ENCODE data around the gene NSUN2.
"Not testable (repeated sequence)": the region's sequence is repeated elsewhere in the genome, so short reads cannot be mapped to it uniquely, and the experiment has no call there.

The NSUN2 gene

GRCh38 chr5:6645571-6646362 is 12.9 kb upstream of the NSUN2 start:
- in situ Hi-C loops (cut with MboI; ENCODE audit: low sequenced_read_pairs): not testable (repeated sequence)

GRCh38 chr5:6644794-6645241 is 12.0 kb upstream of the NSUN2 start:
- in situ Hi-C loops (cut with MboI; ENCODE audit: low sequenced_read_pairs): no loop called here

GRCh38 chr5:6642655-6643054 is 9.8 kb upstream of the NSUN2 start:
- in situ Hi-C loops (cut with MboI; ENCODE audit: low sequenced_read_pairs): no loop called here

DNA sequence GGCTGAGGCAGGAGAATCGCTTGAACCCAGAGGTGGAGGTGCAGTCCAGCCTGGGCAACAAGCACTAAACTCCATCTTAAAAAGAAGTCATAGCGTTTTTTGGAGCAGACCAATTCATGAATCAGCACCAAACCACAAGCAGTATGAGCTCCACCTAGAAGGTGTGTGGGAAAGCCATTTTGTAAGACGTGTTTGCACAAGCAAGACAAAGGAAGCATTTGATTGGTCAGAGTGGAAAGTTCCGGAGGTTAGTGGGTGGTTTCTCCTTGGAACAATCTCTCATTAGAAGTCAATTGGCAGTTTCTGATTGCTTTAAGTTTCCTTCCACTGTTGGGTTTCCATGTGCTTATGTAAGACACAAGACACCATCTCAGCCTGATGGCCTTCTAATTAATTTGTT is 5.4 kb upstream of the NSUN2 start:
- in situ Hi-C loops (cut with MboI; ENCODE audit: low sequenced_read_pairs): no loop called here

GRCh38 chr5:6637590-6637989 is 4.7 kb upstream of the NSUN2 start:
- in situ Hi-C loops (cut with MboI; ENCODE audit: low sequenced_read_pairs): no loop called here

- in situ Hi-C loops (cut with MboI; ENCODE audit: low sequenced_read_pairs): no loop called here
These were observed 4.2 kb upstream of the NSUN2 start for GRCh38 chr5:6637022-6637421.

DNA sequence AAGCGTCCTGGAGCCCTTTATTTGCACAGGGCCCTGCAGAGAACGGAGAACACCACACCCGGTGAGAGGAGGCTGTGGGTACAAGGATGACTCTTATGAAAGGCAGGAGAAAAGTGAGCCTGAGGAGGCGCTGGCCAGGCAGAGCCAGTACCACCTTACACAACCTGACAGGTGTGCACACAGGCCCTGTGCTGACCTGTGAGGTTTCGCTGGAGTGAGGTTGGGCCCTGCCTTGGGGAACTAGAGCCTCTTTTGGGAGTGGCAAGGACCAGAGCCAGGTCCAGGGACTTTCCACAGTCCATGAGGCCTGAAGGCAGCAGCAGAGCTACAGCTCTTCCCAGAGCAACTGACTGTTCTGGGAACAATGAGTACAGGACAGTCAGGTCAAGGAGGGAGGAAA is 3.4 kb upstream of the NSUN2 start:
- in situ Hi-C loops (cut with MboI; ENCODE audit: low sequenced_read_pairs): no loop called here

DNA sequence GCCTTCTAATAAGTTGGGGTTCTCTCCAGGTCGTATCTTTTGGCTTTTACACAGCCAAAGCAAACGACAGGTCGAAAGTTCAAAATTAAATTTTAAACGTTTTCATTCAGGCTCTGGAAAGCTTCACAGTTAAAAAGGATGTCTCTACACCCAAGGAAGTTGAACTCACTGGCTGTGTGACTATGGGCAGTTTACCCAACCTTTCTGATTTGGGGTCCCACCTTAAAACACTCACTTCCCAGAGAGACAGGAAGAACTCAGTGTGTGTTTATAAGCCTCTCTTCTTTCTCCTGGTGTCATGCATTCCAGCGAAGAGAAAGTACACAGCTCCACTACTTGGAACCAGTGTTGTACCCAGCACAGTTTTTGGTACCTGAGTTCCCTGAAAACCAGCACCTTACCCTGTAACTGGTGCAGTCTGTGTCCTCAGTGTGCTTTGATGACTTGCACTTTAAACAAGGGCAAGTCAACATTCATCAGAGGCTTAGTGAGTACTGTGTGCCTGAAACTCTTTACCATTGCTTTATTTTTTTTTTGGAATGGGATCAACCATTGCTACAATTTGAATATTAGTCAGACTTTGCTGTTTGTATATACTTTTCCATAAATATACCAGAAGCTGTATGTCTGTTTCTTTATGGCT is 2.1 kb upstream of the NSUN2 start:
- in situ Hi-C loops (cut with MboI; ENCODE audit: low sequenced_read_pairs): no loop called here

DNA sequence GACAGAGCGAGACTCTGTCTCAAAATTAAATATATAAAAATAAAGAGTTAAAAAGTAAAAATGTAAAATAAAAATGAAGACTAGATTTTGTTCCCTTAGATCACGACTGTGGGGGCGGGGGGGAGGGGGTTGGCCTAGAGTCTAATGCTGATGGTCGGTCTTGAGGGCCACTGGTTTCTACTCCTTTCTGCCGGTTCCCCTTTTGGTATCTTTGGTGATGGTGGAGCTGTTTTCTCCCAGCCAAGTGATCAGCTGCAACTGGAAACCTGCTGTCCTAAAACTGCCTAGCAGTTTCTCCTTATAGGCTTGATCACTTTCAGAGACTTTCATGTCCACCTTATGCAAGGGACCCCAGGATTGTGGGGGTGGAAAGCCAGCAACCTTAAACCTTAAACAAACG is 1.5 kb upstream of the NSUN2 start:
- in situ Hi-C loops (cut with MboI; ENCODE audit: low sequenced_read_pairs): no loop called here

GRCh38 chr5:6633469-6634245 is 813 bp upstream of the NSUN2 start:
- in situ Hi-C loops (cut with MboI; ENCODE audit: low sequenced_read_pairs): no loop called here

- in situ Hi-C loops (cut with MboI; ENCODE audit: low sequenced_read_pairs): no loop called here
These were observed 438 bp downstream of the NSUN2 start for GRCh38 chr5:6632324-6632887.

DNA sequence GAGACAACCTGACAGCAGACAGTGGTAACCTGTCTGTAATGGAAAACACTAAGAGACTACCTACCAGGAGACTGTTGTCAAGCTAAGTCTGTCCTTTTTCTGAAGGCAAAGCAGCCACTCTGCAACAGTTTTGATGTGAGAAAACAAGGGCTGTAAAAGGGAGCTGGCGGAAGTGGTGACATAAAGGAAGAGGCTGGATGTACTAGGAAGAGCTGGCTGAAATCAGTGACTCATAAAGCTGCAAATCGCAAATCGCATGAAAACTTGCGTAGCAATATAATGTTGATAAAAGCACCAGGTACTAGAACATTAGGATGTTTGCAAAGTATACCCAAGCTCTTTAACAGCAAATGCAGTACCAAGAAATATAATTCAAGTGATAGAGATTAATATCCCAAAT is 1.4 kb downstream of the NSUN2 start:
- in situ Hi-C loops (cut with MboI; ENCODE audit: low sequenced_read_pairs): no loop called here

- in situ Hi-C loops (cut with MboI; ENCODE audit: low sequenced_read_pairs): no loop called here
These were observed 6.3 kb downstream of the NSUN2 start for GRCh38 chr5:6626508-6626907.

DNA sequence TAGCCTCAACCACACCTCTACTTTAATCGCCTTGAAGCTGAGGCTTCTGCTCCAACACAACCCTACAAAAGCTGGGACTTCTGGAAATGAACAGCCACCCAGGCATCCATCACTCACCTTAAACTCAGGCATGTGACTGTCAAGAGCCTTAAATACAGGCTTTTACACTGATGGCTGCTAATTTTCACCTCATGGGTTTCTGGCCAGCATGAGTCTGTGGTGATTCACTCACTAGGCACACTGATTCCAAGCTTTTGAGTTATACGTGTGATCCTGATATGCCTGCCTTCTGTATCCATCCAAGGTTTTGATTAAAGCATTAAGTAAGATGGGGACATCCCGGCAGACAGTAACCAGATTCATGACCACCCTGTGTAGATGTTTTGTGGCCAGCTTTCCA is 8.9 kb downstream of the NSUN2 start:
- in situ Hi-C loops (cut with MboI; ENCODE audit: low sequenced_read_pairs): no loop called here

- in situ Hi-C loops (cut with MboI; ENCODE audit: low sequenced_read_pairs): no loop called here
These were observed 9.6 kb downstream of the NSUN2 start for GRCh38 chr5:6623228-6623627.

GRCh38 chr5:6616632-6617031 is 16.2 kb downstream of the NSUN2 start:
- in situ Hi-C loops (cut with MboI; ENCODE audit: low sequenced_read_pairs): no loop called here

GRCh38 chr5:6615034-6615815 is 17.6 kb downstream of the NSUN2 start:
- in situ Hi-C loops (cut with MboI; ENCODE audit: low sequenced_read_pairs): no loop called here

DNA sequence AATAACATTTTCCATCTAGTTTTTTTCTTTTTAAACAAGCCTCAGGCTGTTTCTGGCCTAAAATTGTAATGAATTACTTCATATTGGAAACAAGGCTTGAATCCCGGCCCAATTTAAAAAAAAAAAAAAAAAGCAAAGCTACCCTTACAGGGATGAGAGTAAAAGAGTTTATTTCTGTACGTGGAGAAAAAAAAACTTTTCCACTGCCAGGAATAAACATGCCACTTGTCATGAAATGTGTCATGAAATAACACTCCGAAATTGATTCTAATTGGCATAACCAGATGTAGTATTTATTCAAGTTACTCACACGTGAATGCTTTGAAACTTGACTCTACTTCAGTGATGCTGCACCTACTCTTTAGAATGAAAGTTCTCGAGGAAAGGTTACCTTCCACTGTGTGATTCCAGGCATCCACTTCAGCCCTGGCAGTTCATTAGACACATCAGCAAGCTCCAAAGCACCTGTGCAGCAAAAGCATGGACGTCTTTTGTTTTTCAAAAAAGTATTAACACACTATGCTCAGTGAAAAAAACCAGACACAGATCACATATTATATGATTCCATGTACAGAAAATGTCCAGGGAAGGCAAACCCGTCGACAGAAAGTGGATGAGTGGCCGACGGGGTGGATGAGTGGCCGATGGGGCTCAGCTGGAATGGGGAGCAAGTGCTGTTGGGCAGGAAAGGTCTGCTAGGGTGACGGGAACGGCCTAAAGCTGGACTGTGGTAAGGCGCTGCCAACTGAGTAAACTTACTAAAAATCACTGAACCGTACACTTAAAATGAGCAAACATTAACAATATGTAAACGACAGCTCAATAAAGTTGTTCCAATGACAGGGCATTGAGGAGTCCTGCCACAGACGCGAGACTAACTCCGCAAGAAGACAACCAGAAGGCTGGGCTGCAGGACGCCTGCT is 21.2 kb downstream of the NSUN2 start:
- in situ Hi-C loops (cut with MboI; ENCODE audit: low sequenced_read_pairs): no loop called here

DNA sequence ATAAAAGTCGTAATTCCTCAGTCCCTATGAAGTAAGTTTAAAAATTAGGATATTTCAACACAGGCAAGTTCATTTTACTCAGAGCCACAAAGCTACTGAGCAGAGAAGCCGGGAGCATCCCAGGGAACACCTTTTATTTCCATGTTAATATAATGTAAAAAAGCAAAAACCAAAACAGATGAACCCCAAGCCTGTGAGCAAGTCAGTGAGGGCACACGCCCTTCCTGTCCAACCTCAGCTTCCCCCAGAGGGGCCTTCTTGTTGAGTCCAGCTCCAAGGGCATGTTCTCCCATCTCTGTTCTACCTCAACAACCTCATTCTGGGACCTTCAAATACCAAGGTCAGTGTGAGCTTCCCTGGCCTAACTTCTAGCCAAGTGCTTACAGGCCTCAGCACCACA is 24.8 kb downstream of the NSUN2 start:
- in situ Hi-C loops (cut with MboI; ENCODE audit: low sequenced_read_pairs): no loop called here

- in situ Hi-C loops (cut with MboI; ENCODE audit: low sequenced_read_pairs): no loop called here
These were observed 25.3 kb downstream of the NSUN2 start for GRCh38 chr5:6607559-6607936.
